ENCODE data around the gene PLCG2.

DNA sequence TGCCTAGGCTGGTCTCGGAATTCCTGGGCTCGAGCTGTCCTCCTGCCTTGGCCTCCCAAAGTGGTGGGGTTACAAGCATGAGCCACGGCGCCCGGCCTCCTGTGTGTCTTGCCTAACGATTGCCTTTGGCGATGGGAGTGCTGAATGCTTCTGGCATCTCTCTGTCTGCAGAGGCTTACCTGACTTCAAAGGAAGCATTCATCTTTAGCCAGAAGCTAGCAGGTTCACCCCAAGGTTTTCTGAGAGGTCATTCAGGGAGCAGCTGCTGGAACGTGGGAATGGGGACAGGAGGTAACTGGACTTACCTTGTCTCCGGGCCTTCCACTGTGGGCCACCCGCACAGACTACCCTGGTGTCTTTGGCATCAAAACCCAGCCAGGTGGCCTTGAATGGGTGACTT is 54.7 kb downstream of the PLCG2 start:
- TF ChIP-seq, protein P1, sequence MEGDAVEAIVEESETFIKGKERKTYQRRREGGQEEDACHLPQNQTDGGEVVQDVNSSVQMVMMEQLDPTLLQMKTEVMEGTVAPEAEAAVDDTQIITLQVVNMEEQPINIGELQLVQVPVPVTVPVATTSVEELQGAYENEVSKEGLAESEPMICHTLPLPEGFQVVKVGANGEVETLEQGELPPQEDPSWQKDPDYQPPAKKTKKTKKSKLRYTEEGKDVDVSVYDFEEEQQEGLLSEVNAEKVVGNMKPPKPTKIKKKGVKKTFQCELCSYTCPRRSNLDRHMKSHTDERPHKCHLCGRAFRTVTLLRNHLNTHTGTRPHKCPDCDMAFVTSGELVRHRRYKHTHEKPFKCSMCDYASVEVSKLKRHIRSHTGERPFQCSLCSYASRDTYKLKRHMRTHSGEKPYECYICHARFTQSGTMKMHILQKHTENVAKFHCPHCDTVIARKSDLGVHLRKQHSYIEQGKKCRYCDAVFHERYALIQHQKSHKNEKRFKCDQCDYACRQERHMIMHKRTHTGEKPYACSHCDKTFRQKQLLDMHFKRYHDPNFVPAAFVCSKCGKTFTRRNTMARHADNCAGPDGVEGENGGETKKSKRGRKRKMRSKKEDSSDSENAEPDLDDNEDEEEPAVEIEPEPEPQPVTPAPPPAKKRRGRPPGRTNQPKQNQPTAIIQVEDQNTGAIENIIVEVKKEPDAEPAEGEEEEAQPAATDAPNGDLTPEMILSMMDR (IDR thresholded peaks at IDR 0.05) = no peak
- TF ChIP-seq POLR2A (IDR thresholded peaks at IDR 0.05) = no peak
